GM12878 (cell line): ENCODE data around the gene PSMG3. TPM values are rescaled to one million over a fixed set of nuclear protein-coding genes. Genes with fewer than 3 reads are reported as not detected.

Experiments used
- ATAC-seq: fragments of 200-7000 bp; cut with Tn5 transposase; 3 replicates; pipeline ENCODE4 v1.9.1; 2020; ENCODE audit warnings: mild to moderate bottlenecking, moderate library complexity
- BruUV-seq: library from RNA; stranded (reverse); fragments of 400-500 nt; replicated peaks from 2 replicates; lab custom pipeline; 2021; lab: Mats Ljungman, UMichigan
- CTCF ChIA-PET: fragments of 300-600 bp; sonication (Branson Sonifier 250); formaldehyde crosslinking; extraction: SDS; loops from one replicate; lab custom pipeline; 2021; ENCODE audit warnings: inconsistent platforms; lab: Yijun Ruan, JAX
- POLR2A ChIA-PET: fragments of 350-600 bp; formaldehyde crosslinking; extraction: SDS; loops from one replicate; lab custom pipeline; 2021; ENCODE audit warnings: inconsistent platforms; lab: Charles Lee
- RAD21 ChIA-PET: fragments of 300-600 bp; sonication (Branson Sonifier 250); formaldehyde crosslinking; loops from one replicate; lab custom pipeline; 2023; ENCODE audit warnings: antibody characterized with exemption; ENCODE audit not compliant: unreplicated experiment; lab: Charles Lee
- SMC1A ChIA-PET: fragments of 300-600 bp; sonication (Branson Sonifier 250); formaldehyde crosslinking; loops from one replicate; lab custom pipeline; 2023; ENCODE audit not compliant: unreplicated experiment, uncharacterized antibody; lab: Charles Lee
- DNase-seq: peaks from one replicate; pipeline ENCODE4 v3.0.0-alpha.2; 2011; ENCODE audit warnings: low read depth, low spot score
- FAIRE-seq: peaks from 3 replicates; lab custom pipeline; 2011; peaks lifted over from hg19 to GRCh38; lab: Jason Lieb, UNC
- H2AFZ ChIP-seq: 2 replicates; pipeline ENCODE4 v1.6.0; 2011; ENCODE audit warnings: low read depth, low read length, control low read depth; ENCODE audit not compliant: control insufficient read depth
- H3K27ac ChIP-seq: 2 replicates; pipeline ENCODE4 v1.5.1; 2011; ENCODE audit warnings: control low read depth; ENCODE audit not compliant: control insufficient read depth, insufficient read depth
- H3K27me3 ChIP-seq, 2 experiments: replicated peaks in 1 of 2; 2 replicates each; pipeline versions ENCODE4 v1.6.0 to v1.6.1; 2011; ENCODE audit warnings: low read length in 1 of 2; ENCODE audit not compliant: control insufficient read depth in 2 of 2, insufficient read depth in 2 of 2
- H3K36me3 ChIP-seq, 2 experiments: 2 replicates each; pipeline ENCODE4 v1.5.1; 2011; ENCODE audit warnings: low read length in 1 of 2; ENCODE audit not compliant: control insufficient read depth in 2 of 2, insufficient read depth in 2 of 2
- H3K4me1 ChIP-seq: 2 replicates; pipeline ENCODE4 v1.6.1; 2011; ENCODE audit warnings: mild to moderate bottlenecking, low read length, moderate library complexity, mixed read lengths; ENCODE audit not compliant: control insufficient read depth, insufficient read depth
- H3K4me2 ChIP-seq: 2 replicates; pipeline ENCODE4 v1.6.0; 2011; ENCODE audit warnings: control low read depth; ENCODE audit not compliant: control insufficient read depth, insufficient read depth
- H3K4me3 ChIP-seq: fragments of 200-600 bp; sonication (generic); 2 replicates; pipeline ENCODE4 v1.5.1; 2016
- H3K79me2 ChIP-seq: 2 replicates; pipeline ENCODE4 v1.6.0; 2011; ENCODE audit warnings: low read length; ENCODE audit not compliant: control insufficient read depth, insufficient read depth
- H3K9ac ChIP-seq: 2 replicates; pipeline ENCODE4 v1.8.0; 2011; ENCODE audit warnings: low read length, control low read depth, mixed read lengths; ENCODE audit not compliant: control insufficient read depth, insufficient read depth
- H3K9me3 ChIP-seq: replicated peaks from 3 replicates; pipeline ENCODE4 v1.5.1; 2011; ENCODE audit warnings: mild to moderate bottlenecking, low read length; ENCODE audit not compliant: control insufficient read depth, insufficient read depth
- H4K20me1 ChIP-seq: 2 replicates; pipeline ENCODE4 v1.6.0; 2011; ENCODE audit not compliant: control insufficient read depth, insufficient read depth
- BCL3 ChIP-seq: IDR thresholded peaks from 2 replicates; pipeline ENCODE4 v1.6.1; 2011; ENCODE audit warnings: borderline replicate concordance, low read depth, mild to moderate bottlenecking, moderate library complexity, low read length; ENCODE audit not compliant: insufficient read depth, poor library complexity, severe bottlenecking
- CUX1 ChIP-seq: IDR thresholded peaks from 2 replicates; pipeline ENCODE4 v1.6.1; 2012; ENCODE audit warnings: improper control_type of control experiment, low read depth, low read length; ENCODE audit not compliant: insufficient replicate concordance
- DPF2 ChIP-seq: fragments of 450-650 bp; IDR thresholded peaks from 2 replicates; pipeline ENCODE4 v1.6.1; 2017; ENCODE audit warnings: mild to moderate bottlenecking
- E2F4 ChIP-seq: IDR thresholded peaks from 2 replicates; pipeline ENCODE4 v1.6.1; 2012; ENCODE audit warnings: low read depth, low read length, improper control_type of control experiment
- IKZF2 ChIP-seq, 2 experiments: fragments of 450-650 bp; IDR thresholded peaks; 2 replicates each; pipeline ENCODE4 v1.6.1; 2017; ENCODE audit warnings: mild to moderate bottlenecking in 2 of 2, moderate library complexity in 2 of 2
- IRF4 ChIP-seq: IDR thresholded peaks from 2 replicates; pipeline ENCODE4 v1.6.1; 2011; ENCODE audit warnings: low read depth, low read length
- KLF5 ChIP-seq: fragments of 450-650 bp; IDR thresholded peaks from 2 replicates; pipeline ENCODE4 v1.6.1; 2014; ENCODE audit warnings: mild to moderate bottlenecking; ENCODE audit not compliant: partially characterized antibody
- NRF1 ChIP-seq: conservative IDR thresholded peaks from 2 replicates; pipeline ENCODE4 v1.6.1; 2011; ENCODE audit warnings: mild to moderate bottlenecking, low read depth, low read length, improper control_type of control experiment
- SREBF1 ChIP-seq: IDR thresholded peaks from 2 replicates; pipeline ENCODE4 v1.6.1; 2012; ENCODE audit warnings: mild to moderate bottlenecking, low read length
- SRF ChIP-seq, 2 experiments: IDR thresholded peaks; 2 replicates each; pipeline ENCODE4 v1.6.1; 2011; ENCODE audit warnings: low read depth in 2 of 2, low read length in 2 of 2, mild to moderate bottlenecking in 1 of 2, moderate library complexity in 1 of 2
- WRNIP1 ChIP-seq: IDR thresholded peaks from 2 replicates; pipeline ENCODE4 v1.6.1; 2011; ENCODE audit warnings: low read depth, low read length, improper control_type of control experiment, borderline replicate concordance
- ZBTB33 ChIP-seq: fragments of 450-650 bp; IDR thresholded peaks from 2 replicates; pipeline ENCODE4 v1.6.1; 2017; ENCODE audit warnings: mild to moderate bottlenecking
- ZNF622 ChIP-seq: fragments of 450-650 bp; IDR thresholded peaks from 2 replicates; pipeline ENCODE4 v1.6.1; 2017; ENCODE audit warnings: mild to moderate bottlenecking, inconsistent platforms
- ZZZ3 ChIP-seq: IDR thresholded peaks from 2 replicates; pipeline ENCODE4 v1.6.1; 2011; ENCODE audit warnings: low read depth; ENCODE audit not compliant: control insufficient read depth, insufficient read length
- WGBS: methylation state at CpG from one replicate; pipeline ENCODE4 v1.1.6; 2016; ENCODE audit warnings: low lambda C conversion rate; ENCODE audit not compliant: insufficient replicate concordance, insufficient coverage; ENCODE audit errors: missing lambda C conversion rate; 5-methylcytosine and 5-hydroxymethylcytosine counted together
- in situ Hi-C: fragments of 300-500 bp; cut with MboI; formaldehyde crosslinking; loops from 9 replicates; pipeline ENCODE4 v1.14.3; 2018; ENCODE audit warnings: mixed read lengths
- intact Hi-C: fragments of 100-400 bp; cut with micrococcal nuclease; formaldehyde crosslinking; loops from one replicate; pipeline ENCODE4 v1.14.2; 2022; ENCODE audit not compliant: unreplicated experiment
- polyA plus RNA-seq, 11 experiments: library from polyadenylated mRNA; depleted of rRNA in 4 of 11; unstranded in 6 of 11; stranded (reverse) in 5 of 11; fragments of >200 nt; fragmentation: Nextera tagmentation in 4 of 11; fragmentation: Illumina TruSeq in 1 of 11; extraction: Ambion mirVana in 4 of 11; extraction: Trizol in 1 of 11; gene quantifications; 1 replicate in 1 of 11; 2 replicates in 10 of 11; pipeline versions ENCODE4 v1.2.1 to v1.2.3, GENCODE V29; 2011 to 2016; ENCODE audit warnings: inconsistent platforms in 2 of 11, missing spikeins in 2 of 11, low read depth in 1 of 11
- total RNA-seq, 4 experiments: library from RNA; depleted of rRNA in 3 of 4; stranded (reverse); fragments of >200 nt in 3 of 4; fragmentation: Illumina TruSeq in 1 of 4; extraction: Trizol in 1 of 4; gene quantifications; 2 replicates each; pipeline versions ENCODE4 v1.2.1 to v1.2.3, GENCODE V29; 2013 to 2021

PSMG3 gene
- total and polyA plus RNA-seq, 10 of the 15 experiments (the other 5 are each of a cell fraction or from before 2014, with no cell fraction given), result 23.9 to 115 (median 60.6) TPM

GRCh38 chr7:1596181-1597043, 26.6 kb upstream of the PSMG3 start:
- RAD21 ChIA-PET, result no interaction called here
- H3K36me3 ChIP-seq, result no peaks in the 10 kb centered on the region
- no peaks in the 10 kb centered on the region; the same call in 2 of the 3 replicates for H3K9me3 ChIP-seq
- no TSS peak for BruUV-seq
- no peak for ATAC-seq
- no peak for DNase-seq
- no peaks in the 10 kb centered on the region for H3K79me2 ChIP-seq
- H3K4me3 ChIP-seq, result no peak overlapping the region
- no peaks in the 10 kb centered on the region for H4K20me1 ChIP-seq
- CTCF ChIA-PET, result interaction anchor here (0.7 kb wide), 1 partner anchor 872 kb away, joined by 3 read pairs; no protein-coding TSS in a partner anchor
- no peak for FAIRE-seq
- intact Hi-C loops, result no loop called here
- H3K4me1 ChIP-seq, result no peaks in the 10 kb centered on the region
- H3K4me2 ChIP-seq, result no peak overlapping the region
- H2AFZ ChIP-seq, result no peak overlapping the region
- SMC1A ChIA-PET, result no interaction called here
- in situ Hi-C loops, result no loop called here
- H3K27me3 ChIP-seq, result peaks cover 0 to 3% of the 10 kb centered on the region in 2 experiments; a peak in 2 of 4 replicates
- H3K27ac ChIP-seq, result no peak overlapping the region
- 60% methylated on average over 39 of the region's 39 CpGs for WGBS
- POLR2A ChIA-PET, result no interaction called here
- H3K9ac ChIP-seq, result no peak overlapping the region
- no peak for TF ChIP-seq NRF1
- no peak for TF ChIP-seq DPF2
- no peak for TF ChIP-seq KLF5
- TF ChIP-seq BCL3, result no peak
- no peak for TF ChIP-seq ZBTB33
- no peak for TF ChIP-seq IKZF2 (IDR thresholded peaks at IDR 0.05)
- no peak for TF ChIP-seq SREBF1
- TF ChIP-seq E2F4, result no peak
- TF ChIP-seq ZNF622, result no peak
- TF ChIP-seq WRNIP1, result no peak
- TF ChIP-seq SRF (IDR thresholded peaks at IDR 0.05; ENCODE audit: low read depth in 2 of 2, low read length in 2 of 2), result no peak
- no peak for TF ChIP-seq IRF4
- no peak for TF ChIP-seq ZZZ3
- no peak for TF ChIP-seq CUX1
